GM19023 (cell line): Measurements from ENCODE around the gene EFCAB12.
"Not testable (repeated sequence)": the region's sequence is repeated elsewhere in the genome, so short reads cannot be mapped to it uniquely, and the experiment has no call there.

ENCODE experiments used
- ATAC-seq: cut with Tn5 transposase; IDR thresholded peaks from one replicate; pipeline ENCODE4 v1.9.1; 2021; ENCODE audit warnings: mild to moderate bottlenecking, moderate library complexity; ENCODE audit not compliant: unreplicated experiment

The EFCAB12 gene

GRCh38 chr3:129399145-129399894 lies 29.1 kb downstream of the EFCAB12 start:
- peak; percentile 73 for ATAC-seq

DNA sequence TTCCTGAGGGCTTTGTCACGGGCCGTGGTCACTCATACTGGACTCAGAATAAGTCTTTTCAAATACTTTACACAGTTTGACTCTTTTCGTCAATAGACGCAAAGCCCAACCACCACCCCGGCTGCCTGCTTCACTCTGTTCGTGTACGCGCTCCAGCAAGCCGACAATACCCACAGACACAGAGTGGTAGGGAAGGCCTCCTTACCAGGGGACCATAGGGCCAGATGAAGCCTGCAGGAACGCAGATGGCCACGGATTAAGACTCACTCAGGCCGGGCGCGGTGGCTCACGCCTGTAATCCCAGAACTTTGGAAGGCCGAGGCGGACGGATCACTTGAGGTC lies 29.7 kb downstream of the EFCAB12 start:
- peak; percentile 8 for ATAC-seq

- not testable (repeated sequence) for ATAC-seq
Measured at GRCh38 chr3:129393760-129394564, 34.5 kb downstream of the EFCAB12 start.

- ATAC-seq = no peak
Measured at GRCh38 chr3:129393271-129393670, 35.2 kb downstream of the EFCAB12 start.

- not testable (repeated sequence) for ATAC-seq
Measured at GRCh38 chr3:129392106-129392887, 36.1 kb downstream of the EFCAB12 start.

DNA sequence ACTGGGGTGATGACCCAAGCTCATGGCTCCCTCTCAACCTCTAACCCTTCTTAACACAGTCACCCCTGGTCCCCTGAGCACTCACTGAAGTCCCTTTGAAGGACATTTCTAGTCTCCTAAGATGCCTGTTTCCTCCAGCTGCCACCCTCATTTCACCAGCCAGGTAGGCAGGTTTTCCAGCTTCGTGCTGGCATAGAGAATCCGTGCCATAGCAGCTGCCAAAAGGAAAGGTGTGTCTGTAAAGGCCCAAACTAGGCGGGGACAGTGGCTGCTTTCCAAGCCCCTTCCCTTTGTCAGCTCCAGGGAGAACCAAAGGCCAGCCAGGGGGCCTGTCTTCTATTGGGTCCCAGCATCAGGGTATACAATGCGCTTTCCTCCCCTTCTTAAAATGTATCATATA lies 36.9 kb downstream of the EFCAB12 start:
- not testable (repeated sequence) for ATAC-seq

DNA sequence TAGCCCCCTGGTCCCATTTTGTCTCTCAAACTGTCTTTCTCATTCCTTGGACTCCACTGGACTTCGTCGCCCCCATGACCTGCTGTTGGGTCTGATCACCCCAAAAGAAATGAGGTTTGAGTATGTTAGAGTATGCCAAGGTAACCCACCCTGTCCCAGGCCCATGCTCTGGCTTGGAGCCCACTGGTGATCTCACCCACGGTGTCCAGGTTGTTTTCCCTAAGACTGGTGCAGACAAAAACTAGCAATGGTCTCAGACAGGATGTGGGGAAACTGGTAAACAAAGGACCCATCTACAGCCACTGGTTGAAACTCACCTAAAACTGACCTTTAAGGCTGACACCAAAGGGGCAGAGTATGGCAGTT lies 38.9 kb downstream of the EFCAB12 start:
- no peak for ATAC-seq

DNA sequence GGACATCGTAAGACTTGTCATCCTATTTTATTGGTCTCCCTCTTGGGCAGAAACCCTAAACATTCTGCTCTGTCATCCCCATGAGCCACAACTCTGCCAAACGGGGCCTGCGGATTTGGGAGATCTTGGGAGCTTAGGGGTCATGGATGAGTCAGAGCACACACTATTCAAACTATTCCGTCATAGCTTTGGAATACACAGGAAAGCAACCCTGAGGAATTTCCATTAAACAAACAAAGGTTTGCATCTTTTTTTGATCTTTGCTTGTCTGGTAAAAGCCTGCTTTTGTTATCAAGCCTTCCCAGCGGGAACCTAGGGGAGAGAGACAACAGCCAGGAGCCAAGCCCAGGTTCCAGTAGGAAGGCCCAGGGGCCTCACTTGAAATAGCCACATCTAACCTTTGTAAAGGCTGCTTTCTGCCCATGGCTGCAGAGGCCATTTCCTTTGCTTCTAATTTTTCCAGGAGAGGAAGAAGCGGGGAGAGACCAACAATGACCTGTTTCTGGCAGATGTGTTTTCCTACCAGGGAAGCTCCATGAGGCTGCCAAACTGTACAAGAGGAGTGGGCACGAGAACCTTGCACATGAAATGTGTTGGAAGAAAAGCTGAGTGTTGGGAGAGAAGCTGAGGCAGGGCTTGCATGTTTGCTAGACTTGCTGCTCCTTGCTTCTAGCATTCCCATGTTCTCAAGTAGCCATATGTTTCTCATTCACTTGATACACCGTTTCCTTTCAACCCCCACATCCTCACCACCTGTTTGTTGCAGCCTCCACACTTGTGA lies 39.5 kb downstream of the EFCAB12 start:
- not testable (repeated sequence) for ATAC-seq

- no peak for ATAC-seq
Measured at GRCh38 chr3:129387487-129387886, 40.9 kb downstream of the EFCAB12 start.

DNA sequence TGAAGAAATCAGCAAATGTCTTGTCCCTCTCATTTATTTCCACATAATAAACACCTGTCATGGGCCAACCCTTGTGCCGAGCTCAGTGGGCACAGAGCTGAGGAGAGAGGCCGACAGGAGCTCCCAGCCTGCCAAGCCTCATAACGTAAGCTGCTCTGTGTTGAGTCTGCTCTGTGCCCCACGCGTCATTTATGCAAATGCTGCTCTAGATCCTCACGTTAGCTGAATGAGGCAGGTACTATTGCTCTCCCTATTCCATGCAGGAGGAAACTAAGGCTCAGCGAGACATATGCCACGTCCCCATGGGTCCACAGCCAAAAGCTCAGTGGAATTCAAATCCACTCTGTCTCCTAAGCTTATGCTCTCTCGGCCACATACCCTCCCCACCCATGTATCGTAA lies 41.5 kb downstream of the EFCAB12 start:
- no peak for ATAC-seq

DNA sequence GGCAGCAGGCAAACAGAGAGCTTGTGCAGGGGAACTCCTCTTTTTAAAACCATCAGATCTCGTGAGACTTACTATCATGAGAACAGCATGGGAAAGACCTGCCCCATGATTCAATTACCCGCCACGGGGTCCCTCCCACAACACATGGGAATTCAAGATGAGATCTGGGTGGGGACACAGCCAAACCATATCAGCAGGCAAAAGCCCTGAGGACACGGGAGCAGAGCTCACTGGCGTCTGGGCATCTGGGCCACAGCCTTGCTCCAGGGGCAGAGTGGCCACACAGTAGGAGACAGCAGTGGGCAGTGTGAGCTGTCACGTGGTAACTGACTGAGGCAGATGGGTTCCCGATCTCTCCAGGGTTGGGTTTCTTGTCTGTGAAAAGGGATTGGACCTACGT lies 42.9 kb downstream of the EFCAB12 start:
- ATAC-seq = not testable (repeated sequence)

GRCh38 chr3:129384594-129385323 lies 43.7 kb downstream of the EFCAB12 start:
- no peak for ATAC-seq

- ATAC-seq = not testable (repeated sequence)
Measured at GRCh38 chr3:129384103-129384502, 44.3 kb downstream of the EFCAB12 start.

GRCh38 chr3:129383292-129383860 lies 45.1 kb downstream of the EFCAB12 start:
- ATAC-seq = peak; percentile 75

DNA sequence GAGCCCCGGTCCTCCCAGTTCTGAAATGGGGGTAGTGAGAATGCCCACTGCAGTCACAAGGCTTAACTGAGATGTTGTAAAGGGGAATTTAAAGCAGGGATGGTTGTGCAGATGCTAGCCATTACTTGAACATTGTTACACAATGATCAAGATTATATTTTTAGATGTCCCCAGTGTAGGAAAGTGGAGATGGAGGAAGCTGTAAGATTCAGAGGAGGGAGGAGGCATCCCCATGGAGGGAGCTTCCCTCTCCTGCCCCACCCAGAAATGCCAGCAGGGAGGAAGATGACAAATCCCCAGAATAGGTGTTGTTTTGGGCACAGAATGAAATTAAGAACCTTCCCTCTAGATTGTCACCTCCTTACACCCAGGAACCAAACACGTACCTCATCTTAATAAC lies 46.1 kb downstream of the EFCAB12 start:
- ATAC-seq = no peak

DNA sequence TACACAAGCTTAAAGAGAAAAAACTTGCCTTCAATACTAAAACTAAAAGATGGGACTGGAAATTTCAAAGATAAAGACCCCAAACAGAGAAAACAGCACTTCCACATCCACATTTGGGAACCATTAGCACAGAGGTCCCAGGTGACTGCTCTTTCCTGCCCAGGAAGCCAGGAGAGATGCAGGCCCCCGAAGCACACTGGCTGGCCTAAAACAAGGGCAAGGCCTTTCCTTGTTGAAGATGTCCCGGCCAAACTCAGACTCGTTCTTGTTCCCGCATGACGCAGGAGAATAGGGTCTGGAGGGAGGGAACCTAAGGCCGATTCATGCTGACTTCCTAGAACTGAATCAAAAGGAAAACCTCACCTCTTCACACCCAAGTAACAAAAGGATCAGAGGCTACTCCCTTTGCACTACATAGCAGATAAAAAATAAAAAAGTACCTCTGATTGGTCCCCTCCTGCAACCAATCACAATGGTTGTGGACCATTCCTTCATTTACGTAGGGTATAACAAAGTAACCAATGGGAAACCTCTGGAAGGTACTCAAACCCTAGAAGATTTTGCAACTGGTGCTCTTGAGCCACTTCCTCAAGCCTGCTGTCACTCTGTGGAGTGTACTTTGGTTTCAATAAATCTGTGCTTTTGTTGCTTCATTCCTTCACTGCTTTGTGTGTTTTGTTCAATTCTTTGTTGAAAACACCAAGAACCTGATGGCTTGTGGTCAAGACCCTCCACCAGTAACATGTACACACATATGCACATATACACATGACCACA lies 48.7 kb downstream of the EFCAB12 start:
- ATAC-seq = no peak

- no peak for ATAC-seq
Measured at GRCh38 chr3:129378949-129379348, 49.5 kb downstream of the EFCAB12 start.

GRCh38 chr3:129377615-129378014 lies 50.8 kb downstream of the EFCAB12 start:
- no peak for ATAC-seq

DNA sequence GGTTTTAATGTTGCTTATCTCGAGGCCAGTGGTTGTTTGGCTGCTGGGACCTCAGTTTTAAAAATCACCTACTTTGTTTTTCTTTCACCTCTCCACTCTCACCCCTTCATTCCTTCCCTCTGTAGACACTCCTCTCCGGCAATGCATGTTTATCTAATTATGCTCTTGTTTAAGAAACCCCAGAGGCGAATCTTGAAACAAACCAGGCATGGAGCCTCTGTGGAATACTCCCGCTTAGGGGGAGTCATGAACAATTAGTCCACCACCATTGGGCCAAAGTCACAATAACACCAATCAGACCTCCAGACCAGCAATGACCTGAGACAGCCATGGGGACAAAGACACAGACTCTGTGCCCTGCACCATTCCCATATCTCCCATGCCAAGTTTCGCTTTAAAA lies 53.3 kb downstream of the EFCAB12 start:
- ATAC-seq = no peak
